Stimulated activated CD8-positive, alpha-beta memory T cell treated with anti-CD3 and anti-CD28 coated beads, Interleukin-2, amount 100 ng/mL, for 48 hours (primary cell): ENCODE measurements around the gene CENPU.

Experiments
- DNase-seq, 2 donors: peaks; one replicate each; pipeline ENCODE4 v3.0.0-alpha.2; 2020; ENCODE audit warnings: low read depth in 2 of 2

Gene CENPU

DNA sequence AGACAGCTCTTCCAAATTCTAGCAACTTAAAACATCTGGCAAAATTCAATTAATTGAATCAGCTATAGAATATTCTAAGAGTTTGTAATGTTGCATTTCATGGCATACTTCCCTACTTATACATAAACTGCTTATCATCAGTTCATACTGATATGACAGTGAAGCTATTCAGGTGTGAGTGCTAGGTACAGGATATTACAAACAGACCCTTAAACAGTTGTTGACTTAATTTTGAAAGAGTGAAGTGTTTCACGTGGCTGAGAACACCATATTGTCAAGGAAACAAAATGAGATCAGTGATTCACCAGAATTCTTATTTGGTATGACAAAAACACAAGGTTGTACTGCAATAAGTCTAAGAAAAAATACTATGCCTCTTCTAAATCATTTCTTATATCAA, 27.4 kb downstream of the CENPU start:
- no peak for DNase-seq

DNA sequence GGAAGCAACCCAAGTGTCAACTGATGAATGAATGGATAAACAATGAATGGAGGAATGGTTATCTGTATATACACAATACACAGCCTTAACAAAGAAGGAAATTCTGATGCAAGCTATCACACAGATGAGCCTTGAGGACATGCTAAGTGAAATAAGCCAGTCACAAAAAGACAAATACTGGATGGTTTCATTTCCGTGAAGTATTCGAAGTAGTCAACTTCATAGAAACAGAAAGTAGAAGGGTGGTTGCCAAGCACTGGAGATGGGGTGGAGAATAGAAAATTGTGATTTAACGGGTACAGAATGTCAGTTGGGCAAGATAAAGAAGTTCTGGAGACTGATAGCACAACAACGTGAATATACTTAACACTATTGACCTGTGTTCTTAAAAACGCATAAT, 28.2 kb downstream of the CENPU start:
- no peak for DNase-seq

DNA sequence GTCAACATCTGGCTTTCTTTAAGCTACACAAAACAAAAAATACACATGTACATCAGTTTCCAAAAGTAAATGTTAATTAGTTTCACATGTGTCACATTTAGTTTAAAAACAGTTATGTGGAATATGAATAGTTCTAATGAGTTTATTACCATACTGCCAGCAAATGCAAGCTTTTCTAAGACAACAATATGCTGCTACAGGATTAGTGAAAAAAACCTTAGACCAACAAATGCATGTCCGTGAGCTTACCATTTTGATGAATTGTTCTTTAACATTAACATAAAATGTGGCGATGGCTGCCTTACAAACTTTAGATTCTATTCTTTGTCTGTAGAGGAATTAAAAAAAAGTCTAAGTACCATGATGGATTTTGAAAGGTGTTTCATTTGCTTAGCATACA, 31.8 kb downstream of the CENPU start:
- no peak for DNase-seq

DNA sequence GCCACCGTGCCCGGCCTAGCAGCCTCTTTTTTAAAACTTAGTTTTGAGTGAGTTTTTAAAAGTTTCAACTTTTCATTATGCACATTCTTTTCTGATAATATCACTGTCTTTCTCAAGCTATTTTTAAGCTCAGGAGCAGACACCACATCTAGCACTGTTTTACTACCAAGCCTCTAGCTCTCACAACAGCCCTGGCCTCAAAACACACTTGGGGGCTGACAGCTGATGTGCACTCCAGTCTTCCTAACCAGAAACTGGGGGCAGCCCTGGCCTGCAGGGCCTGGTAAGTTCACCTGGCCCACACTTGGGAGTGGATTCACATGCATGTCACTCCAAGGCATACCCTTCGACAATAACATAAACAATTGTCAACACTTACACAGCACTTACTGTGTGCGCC, 34.0 kb downstream of the CENPU start:
- no peak for DNase-seq

DNA sequence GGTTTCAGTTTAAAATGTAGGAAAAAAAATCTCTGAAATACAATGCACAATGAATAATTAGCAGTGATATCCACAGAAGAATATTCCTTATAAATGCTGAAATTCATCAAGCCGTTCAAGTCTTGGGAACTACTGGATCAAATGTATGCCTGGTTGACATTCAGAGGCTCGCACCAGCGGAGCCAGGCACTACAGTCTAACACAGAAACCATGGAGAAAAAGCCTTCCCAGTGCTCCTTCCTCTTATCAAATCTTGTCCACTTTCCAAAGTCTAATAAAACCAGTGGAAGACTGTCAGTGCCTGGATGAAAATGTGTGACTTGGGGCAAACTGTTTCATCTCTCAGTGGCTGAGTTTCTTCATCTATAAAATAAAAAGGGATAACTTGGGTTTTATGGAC, 35.9 kb downstream of the CENPU start:
- no peak for DNase-seq

DNA sequence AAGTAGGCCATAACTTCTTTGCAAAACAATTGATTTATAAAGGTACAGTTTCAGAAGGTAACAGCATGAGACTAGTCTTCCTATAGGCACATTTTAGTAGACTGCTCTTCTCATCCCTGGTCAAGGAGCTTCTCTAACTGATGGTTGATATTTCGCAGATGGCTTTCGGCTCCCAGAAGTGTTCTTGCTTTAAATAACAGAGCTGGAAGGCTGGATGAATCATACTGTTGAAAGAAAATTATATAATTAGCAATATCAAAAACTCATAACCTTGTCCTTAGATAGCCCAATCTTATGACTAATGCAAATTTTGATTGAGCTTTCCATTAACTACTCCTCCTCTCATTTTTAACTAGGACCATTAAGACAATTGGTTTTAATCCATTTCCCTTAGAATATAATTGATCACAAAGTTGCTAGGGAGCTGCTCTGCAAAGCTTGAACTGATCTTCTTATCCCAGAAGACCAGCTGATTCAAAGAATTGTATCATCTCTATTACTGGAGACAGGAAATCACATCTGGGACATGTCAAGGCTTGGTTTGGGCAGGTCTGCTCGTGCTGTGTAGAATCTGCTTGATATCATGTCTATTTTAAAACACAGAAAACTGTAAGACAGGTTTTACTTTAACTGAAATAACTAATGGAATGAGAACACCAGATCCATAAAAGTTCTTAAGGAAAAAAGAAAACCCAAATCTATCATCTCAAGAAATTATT, 38.6 kb downstream of the CENPU start:
- no peak for DNase-seq

DNA sequence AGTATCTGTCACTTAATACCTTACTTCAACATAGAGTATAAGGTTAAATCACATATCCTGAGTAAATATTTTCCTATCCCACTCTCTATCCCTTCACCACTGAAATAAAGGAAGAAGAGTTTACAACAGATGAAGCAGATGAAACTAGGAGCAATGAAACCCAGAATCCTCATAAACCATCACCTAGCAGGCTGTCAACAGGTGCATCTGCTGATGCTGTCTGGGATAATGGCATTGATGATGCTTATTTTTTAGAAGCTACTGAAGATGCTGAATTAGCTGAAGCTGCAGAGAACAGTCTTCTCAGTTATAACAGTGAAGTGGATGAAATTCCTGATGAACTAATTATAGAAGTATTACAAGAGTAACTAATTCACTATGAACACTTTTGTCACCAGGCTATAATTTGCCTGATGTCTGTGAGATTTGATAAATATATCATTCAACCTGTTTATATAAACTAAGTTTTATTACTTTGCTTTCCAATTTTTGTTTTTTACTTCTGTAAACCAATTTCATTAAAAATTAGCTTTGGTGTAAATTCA, 39.4 kb downstream of the CENPU start:
- no peak for DNase-seq

DNA sequence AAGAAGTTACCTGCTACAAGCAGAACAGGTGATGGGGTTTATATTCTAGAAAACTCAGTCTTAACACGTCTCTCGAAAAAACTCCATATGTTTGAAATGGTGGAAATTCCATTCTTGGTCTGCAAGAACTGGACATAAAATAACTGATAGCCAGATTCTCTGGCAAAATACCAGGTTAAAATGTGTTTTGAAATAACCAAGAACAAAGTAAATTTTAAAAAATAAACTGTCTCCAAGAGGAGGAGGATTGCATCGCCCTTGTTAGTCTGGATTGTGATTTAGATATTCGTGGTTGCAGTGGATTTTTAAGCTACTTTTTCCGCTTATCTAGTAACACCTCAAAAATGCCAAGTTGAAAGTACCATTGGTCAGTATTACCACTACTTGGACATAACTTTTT, 40.8 kb downstream of the CENPU start:
- no peak for DNase-seq

DNA sequence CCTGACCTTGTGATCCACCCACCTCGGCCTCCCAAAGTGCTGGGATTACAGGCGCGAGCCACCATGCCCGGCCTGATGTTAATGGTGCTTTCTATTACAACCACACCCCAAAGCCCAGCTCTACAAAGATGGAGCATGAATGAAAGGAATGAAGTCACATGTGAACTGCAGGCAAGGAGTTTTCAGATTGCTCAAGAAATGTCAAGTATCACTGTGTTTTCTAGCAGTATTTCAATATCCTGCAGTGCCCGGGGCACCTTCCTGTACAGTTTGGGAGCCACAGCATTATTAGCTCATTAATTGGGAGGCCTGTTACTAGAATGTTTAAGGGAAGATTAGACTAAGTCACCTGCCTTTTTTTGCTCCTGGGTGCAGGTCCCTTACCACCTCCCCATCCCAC, 44.2 kb downstream of the CENPU start:
- no peak for DNase-seq

DNA sequence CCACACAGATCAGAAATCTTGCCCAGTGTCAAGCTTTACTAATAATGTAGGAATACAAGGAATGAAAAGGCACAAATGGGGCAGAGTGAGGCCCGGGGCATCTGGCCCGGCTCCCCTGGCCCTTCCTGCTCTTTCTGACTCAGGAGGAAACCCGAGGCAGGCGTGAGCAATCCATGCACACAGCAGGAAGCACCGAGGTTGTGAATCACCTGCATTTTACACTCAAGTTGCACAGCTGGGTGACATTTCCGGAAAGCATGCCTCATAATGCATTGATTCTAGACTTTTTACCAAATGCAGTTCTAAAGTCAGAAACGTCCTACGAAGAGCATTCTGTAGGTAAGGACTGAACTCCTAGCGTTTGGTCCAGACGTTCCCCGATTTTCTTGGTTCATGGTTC, 45.4 kb downstream of the CENPU start:
- DNase-seq, result peak in 1 of 2 donors; percentile 9

DNA sequence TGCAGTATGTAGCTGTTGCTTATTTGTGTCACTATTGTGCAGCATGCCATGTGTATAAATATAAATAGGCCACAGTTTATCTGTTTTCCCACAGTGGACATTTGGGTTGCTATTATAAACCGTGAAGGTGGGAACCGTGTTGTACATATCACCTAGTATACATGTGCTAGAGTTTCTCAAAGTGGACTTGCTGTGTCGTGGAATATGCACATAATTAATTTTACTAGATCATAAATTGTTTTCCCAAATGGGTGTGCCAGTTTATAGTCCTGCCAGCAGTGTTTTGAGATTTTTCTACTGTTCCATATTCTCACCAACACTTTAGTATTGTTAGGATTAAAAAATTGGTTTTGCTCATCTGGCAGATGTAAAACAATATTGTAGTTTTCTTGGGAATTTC, 45.9 kb downstream of the CENPU start:
- DNase-seq, result no peak

DNA sequence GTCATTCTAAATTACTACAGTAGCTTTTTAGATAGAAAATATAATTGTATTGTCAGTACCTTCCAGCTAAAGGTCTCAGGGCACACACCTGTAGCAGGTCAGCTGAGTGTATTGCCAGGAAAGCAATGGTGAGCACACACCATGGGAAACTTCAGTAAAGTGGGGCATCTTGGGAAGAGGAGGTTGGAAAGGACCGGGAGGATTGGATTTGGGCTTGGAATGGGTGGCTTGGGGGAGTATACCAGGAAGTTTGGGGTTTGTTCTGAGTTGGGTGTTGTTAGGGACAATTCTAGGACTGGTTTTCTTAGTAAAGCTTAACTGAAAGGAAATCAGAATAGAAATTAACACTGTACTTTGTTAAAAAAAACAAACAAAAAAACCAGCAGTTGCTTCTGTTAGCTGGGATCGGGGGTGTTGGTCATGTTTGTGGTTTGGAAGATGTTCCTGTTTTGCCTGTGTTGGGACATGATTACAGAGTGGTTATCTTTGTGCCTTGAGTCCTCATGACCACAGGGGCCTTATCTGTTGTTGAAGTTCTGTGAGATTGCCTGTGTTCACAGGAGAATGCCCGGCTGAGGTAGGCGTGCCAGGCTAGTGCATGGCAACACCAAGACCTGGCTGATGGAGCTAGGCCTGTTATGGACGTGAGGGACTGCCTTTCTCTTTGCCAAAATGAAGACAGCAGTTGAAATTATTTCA, 49.3 kb downstream of the CENPU start:
- no peak for DNase-seq

DNA sequence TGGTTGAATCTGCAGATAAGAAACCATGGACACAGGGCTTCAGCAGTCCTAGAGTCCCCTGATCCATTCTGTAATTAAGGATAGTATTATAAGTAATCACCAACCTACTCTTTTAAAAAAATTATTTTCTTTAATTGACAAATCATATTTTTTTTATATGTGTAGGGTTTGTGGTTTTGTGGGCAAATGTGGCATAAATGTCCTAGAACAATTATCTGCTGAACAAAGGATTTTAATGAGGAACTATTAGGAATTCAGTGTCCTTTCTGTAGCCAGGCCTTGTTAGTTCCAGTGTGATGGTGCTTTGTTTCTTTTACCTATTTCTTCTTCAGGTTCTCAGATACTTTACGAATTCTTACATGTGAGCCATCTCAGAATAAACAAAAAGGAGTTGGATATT, 52.0 kb downstream of the CENPU start:
- DNase-seq, result no peak

DNA sequence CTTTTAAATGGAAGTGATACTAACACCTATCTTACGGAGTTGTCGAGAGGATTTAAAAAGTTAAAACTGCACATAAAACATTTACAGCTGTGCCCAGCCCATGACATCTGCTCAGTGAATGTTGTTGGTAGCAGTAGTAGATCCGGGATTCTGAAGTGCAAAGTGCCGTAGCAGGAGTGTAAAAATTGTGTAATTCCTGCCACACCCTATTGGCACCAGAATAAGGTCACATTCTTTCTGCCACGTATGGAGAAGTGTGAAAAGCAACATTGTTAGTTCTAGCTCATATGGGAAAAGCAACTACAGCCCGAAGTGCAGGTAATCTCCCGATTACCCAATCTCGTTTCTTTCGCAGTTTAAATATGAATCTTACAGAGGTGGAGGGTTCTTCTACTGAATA, 53.2 kb downstream of the CENPU start:
- DNase-seq, result no peak

DNA sequence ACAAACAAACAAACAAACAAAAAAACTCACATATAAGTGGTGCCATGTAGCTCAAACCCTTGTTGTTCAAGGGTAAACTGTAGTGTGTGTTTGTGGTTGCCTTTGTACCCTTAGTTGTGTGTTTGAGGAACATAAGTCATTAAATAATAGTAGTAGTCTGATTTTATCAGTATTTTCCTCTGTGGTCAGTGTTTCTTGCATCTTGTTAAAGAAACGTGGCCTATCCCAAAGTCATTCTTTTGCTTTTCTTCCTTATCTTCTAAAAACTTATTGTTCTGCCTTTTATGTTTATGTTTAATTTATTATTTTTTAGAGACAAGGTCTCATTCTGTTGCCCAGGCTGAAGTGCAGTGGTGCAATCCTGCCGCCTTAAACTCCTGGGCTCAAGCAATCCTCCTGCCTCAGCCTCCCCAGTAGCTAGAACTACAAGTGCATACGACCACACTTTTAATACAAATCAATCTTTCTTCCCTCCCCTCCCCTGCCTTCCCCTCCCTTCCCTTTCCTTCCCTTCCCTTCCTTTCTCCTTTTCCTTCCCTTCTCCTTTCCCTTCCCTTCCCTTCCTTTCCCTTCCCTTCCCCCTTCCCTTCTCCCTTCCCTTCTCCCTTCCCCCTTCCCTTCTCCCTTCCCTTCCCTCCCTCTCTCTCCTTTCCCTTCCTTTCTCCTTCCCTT, 57.9 kb downstream of the CENPU start:
- no peak for DNase-seq

DNA sequence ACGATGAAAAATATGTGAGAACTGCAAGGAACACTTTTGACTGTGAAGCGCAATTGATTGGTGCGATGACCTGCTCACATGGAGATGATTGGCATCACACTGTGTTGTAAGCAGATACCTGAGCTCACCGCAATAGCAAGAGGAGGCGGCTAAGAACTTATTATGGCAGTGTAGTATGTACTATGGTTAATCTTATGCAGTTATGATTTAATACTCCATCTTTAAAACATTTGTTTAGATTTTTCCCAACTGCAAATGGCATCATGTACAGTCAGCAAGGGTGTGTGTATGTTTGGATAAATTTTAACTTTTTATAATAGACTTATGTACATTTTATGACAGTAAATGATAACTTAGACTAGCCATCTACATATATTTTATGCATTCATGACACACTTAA, 58.9 kb downstream of the CENPU start:
- DNase-seq, result no peak

DNA sequence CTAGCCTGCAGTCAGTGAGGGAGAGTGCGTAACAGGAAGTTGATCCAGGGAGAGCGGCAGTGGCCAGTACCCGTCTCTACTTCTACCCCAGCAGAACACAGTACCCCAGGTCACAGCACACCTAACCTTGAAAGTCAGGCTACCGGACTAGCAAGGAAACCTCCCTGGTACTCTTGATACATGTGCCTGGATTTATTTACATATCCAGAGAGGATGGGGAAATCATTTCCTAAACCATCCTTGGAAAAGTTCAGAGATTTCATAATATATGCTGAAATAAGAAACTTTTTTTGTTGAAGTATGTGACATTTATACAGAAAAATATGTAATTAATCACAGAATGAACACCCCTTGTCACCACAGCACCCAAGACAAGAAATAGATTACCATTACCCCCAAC, 59.9 kb downstream of the CENPU start:
- no peak for DNase-seq

DNA sequence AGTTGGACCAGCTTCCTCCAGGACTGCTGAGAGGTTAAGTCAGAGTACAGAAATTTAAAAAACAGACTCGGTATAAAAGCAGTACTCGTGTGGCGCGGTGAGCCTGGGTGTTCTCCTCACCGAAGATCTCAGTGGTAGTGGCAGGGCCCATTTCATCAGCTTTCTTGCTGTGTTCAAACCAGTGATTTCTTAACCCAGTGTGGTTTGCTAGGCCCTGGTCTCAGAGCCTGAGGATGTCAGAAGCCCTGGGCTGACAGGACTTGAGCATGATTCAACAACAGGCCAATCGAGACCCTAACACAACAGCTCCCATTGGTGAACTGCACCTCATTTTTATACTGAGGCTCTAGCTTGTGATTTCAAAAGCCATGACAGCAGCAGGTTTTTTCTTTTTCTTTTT, 61.2 kb downstream of the CENPU start:
- no peak for DNase-seq

DNA sequence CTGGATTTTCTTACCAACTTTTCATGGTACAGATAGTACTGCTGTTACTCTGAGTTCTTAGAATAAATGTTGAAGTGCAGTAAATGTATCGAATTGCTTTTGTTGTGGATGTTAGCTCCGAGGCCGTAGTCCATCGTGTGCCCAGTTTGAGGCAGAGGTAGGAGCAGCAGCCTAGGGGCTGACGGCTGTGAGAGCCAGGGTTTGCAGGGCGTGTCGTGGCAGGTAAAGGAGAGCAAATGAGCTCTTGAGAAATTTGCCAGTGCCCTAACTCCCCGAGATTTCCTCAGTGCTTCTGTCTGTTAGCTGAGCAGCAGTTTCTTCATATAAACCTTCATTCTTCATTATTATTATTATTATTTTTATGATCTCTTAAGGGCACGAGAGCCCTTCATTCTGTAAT, 62.8 kb downstream of the CENPU start:
- DNase-seq, result no peak

DNA sequence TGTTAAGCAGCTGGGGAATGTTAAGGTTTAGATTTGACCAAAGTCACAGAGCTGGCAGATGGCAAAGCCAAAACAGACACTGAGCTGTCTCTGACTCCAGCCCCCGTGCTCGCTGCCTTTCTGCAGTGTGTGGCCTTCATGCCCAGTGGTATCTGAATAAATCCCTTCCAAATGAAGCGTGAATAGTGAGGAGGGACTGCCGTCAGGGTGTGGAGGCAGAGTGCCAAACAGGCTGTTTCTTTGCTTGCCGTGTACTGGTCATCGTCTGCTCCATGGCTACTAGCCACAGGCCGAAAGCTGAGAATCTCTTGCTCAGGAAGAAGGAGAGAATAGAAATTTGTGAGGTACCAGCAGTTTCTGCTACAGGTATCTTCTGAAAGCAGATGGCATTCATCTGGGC, 64.6 kb downstream of the CENPU start:
- no peak for DNase-seq

DNA sequence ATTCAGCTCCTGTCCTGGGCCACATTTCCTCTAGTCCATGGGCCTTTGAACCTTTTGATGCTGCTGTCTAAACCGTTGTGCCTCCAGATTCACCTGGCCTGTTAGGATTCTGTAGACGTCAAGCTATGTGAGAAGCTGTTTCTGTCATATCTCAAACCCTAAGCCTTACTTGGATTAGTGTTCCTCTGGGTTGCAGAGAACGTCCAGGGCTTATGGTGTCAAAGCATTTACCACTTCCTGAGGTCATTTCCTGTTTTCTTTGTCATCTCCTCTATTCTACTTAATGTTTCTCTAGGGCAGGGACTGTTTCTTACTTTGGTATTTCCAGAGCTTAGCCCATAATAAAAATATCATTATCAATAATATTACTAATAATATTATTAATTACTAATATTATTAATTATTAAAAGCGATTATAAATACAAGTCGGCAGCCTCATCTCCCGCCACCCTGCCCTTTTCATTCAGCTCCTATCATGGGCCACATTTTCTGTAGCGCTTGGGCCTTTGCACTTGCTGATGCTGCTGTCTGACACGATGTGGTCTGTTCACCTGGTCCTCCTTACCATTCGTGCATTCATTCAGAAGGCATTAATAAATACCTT, 65.3 kb downstream of the CENPU start:
- DNase-seq, result no peak

DNA sequence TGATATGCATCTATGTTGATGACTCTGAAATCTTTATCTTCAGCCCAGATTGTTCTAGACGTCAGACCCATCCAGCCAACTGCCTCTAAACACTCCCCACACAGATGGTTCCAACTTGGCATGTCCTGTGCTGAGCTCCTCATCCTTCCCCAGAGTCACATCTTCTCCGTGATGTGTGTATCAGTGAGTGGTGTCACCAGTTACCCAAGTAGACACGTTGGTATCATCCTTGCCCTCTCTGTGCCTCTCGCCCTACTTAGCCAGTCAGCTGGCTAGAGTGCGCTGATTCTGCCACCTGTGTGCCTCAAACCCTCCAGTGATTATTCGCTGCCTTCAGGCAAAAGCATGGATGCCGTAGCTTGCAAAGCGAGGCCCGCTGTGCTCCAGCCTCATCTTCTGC, 65.8 kb downstream of the CENPU start:
- no peak for DNase-seq

DNA sequence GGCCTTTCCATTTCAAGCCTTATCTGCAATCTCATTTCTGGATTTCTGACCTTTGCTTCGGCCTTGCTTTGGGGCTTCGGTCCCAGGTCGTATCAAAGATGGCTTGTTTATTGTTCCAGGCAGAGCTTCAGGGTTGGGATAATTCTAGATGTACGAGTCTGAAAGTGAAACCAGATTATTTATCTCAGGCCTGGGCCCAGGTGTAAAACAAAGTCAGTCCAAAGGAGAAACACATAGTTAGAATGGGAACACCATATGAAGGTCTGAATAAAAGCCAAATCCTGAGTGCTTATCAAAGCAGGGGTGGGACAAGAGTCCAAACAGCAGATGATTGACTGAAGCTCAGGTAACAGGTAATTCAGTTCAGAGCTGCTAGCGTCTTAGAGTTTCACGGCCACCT, 67.2 kb downstream of the CENPU start:
- DNase-seq, result no peak
